CD8-positive, alpha-beta memory T cell (primary cell): ENCODE measurements around the gene NR6A1. TPM values are rescaled to one million over a fixed set of nuclear protein-coding genes. Genes with fewer than 3 reads are reported as not detected.

ENCODE experiments used
- CTCF ChIA-PET: fragments of 350-600 bp; sonication (Branson Sonifier 250); formaldehyde crosslinking; loops from one replicate; lab custom pipeline; 2021; ENCODE audit warnings: antibody characterized with exemption; lab: Charles Lee
- POLR2A ChIA-PET: fragments of 350-600 bp; sonication (Branson Sonifier 250); formaldehyde crosslinking; loops from one replicate; lab custom pipeline; 2021; ENCODE audit warnings: antibody characterized with exemption; lab: Charles Lee
- DNase-seq, 5 donors: peaks; one replicate each; pipeline versions ENCODE4 v3.0.0 to v3.0.0-alpha.2; 2020 to 2022; ENCODE audit warnings: mixed read lengths in 1 of 5
- H3K27ac ChIP-seq: one replicate; pipeline ENCODE4 v1.7.0; 2013; ENCODE audit warnings: low read depth, mild to moderate bottlenecking, low read length, moderate library complexity
- H3K27me3 ChIP-seq: 2 replicates; pipeline ENCODE4 v1.7.0; 2013; ENCODE audit warnings: low read length, mild to moderate bottlenecking; ENCODE audit not compliant: insufficient read depth, poor library complexity, severe bottlenecking
- H3K36me3 ChIP-seq: 2 replicates; pipeline ENCODE4 v1.7.0; 2013; ENCODE audit warnings: mild to moderate bottlenecking, low read length, moderate library complexity; ENCODE audit not compliant: insufficient read depth
- H3K4me1 ChIP-seq: 2 replicates; pipeline ENCODE4 v1.7.0; 2013; ENCODE audit warnings: mild to moderate bottlenecking, low read length, moderate library complexity; ENCODE audit not compliant: insufficient read depth
- H3K4me3 ChIP-seq: 2 replicates; pipeline ENCODE4 v1.7.0; 2013; ENCODE audit warnings: mild to moderate bottlenecking, low read length
- H3K9me3 ChIP-seq: 2 replicates; pipeline ENCODE4 v1.7.0; 2013; ENCODE audit warnings: mild to moderate bottlenecking, low read length
- H3K27ac Mint-ChIP-seq, 8 donors: one replicate each; pipeline ENCODE4 v1.8.0; 2020 to 2021; ENCODE audit warnings: mixed read lengths in 8 of 8, mild to moderate bottlenecking in 6 of 8, inconsistent platforms in 3 of 8, moderate library complexity in 3 of 8
- H3K27me3 Mint-ChIP-seq, 2 donors: one replicate each; pipeline ENCODE4 v1.8.0; 2020 to 2021; ENCODE audit warnings: mixed read lengths in 2 of 2, mild to moderate bottlenecking in 1 of 2, moderate library complexity in 1 of 2
- H3K36me3 Mint-ChIP-seq, 3 donors: one replicate each; pipeline ENCODE4 v1.8.0; 2020 to 2021; ENCODE audit warnings: mixed read lengths in 3 of 3, inconsistent platforms in 1 of 3, mild to moderate bottlenecking in 1 of 3
- H3K4me1 Mint-ChIP-seq, 3 donors: one replicate each; pipeline ENCODE4 v1.8.0; 2020 to 2021; ENCODE audit warnings: mixed read lengths in 3 of 3, inconsistent platforms in 1 of 3, mild to moderate bottlenecking in 1 of 3
- H3K4me3 Mint-ChIP-seq, 7 donors: one replicate each; pipeline ENCODE4 v1.8.0; 2020 to 2021; ENCODE audit warnings: mixed read lengths in 7 of 7, mild to moderate bottlenecking in 6 of 7, moderate library complexity in 4 of 7, inconsistent platforms in 2 of 7
- H3K9me3 Mint-ChIP-seq, 5 donors: one replicate each; pipeline ENCODE4 v1.8.0; 2020 to 2022; ENCODE audit warnings: mixed read lengths in 5 of 5, mild to moderate bottlenecking in 3 of 5, moderate library complexity in 2 of 5, inconsistent platforms in 1 of 5
- polyA plus RNA-seq: library from polyadenylated mRNA; unstranded; fragments of 300-500 nt; fragmentation: Illumina TruSeq; gene quantifications from one replicate; pipeline ENCODE4 v1.2.3, GENCODE V29; 2021
- total RNA-seq, 2 experiments: library from RNA; stranded (reverse); gene quantifications; one replicate each; pipeline ENCODE4 v1.2.3, GENCODE V29; 2021

Gene NR6A1
- total and polyA plus RNA-seq, 3 experiments from 2014 or later = 2.4 to 3.0 TPM; not detected in 1

GRCh38 chr9:124507880-124508423 is 263.2 kb downstream of the NR6A1 start:
- H3K4me1 ChIP-seq = peaks cover 4% of the 10 kb centered on the region
- no peaks in the 10 kb centered on the region for H3K36me3 ChIP-seq
- peaks cover 3 to 10% (median 6%) of the 10 kb centered on the region in 3 donors for H3K4me1 Mint-ChIP-seq
- H3K4me3 Mint-ChIP-seq = no peak overlapping the region
- no peak overlapping the region for H3K27ac ChIP-seq
- CTCF ChIA-PET = no interaction called here
- H3K27ac Mint-ChIP-seq = no peak overlapping the region
- no peaks in the 10 kb centered on the region for H3K9me3 ChIP-seq
- no peaks in the 10 kb centered on the region for H3K36me3 Mint-ChIP-seq
- H3K4me3 ChIP-seq = no peak overlapping the region
- peaks cover 14% of the 10 kb centered on the region for H3K27me3 ChIP-seq
- peaks cover 20 to 24% of the 10 kb centered on the region in 2 donors for H3K27me3 Mint-ChIP-seq
- no peaks in the 10 kb centered on the region for H3K9me3 Mint-ChIP-seq
- DNase-seq = no peak
- POLR2A ChIA-PET = no interaction called here

GRCh38 chr9:124506931-124507879 is 263.9 kb downstream of the NR6A1 start, which contains the start of gene NR5A1:
Gene NR5A1 (minus strand): TSS chr9:124507399. CDS start chr9:124503395, 4,004 bp downstream.
- POLR2A ChIA-PET = no interaction called here
- Mint-ChIP-seq H3K27ac (no peak within 1 kb of the TSS), H3K4me3 (no peak within 1 kb of the TSS), H3K27me3 (peaks cover 21 to 24% of the 10 kb centered on the region in 2 donors), H3K4me1 (peaks cover 3 to 10% (median 6%) of the 10 kb centered on the region in 3 donors), H3K36me3 (no peaks in the 10 kb centered on the region), H3K9me3 (no peaks in the 10 kb centered on the region)
- CTCF ChIA-PET = no interaction called here
- Histone ChIP-seq H3K36me3 (no peaks in the 10 kb centered on the region), H3K4me1 (peaks cover 4% of the 10 kb centered on the region), H3K27me3 (peaks cover 14% of the 10 kb centered on the region), H3K27ac (no peak within 1 kb of the TSS), H3K4me3 (no peak within 1 kb of the TSS), H3K9me3 (no peaks in the 10 kb centered on the region)
- DNase-seq = no peak

- peak in 1 of 5 donors; percentile 43 for DNase-seq
- H3K4me1 ChIP-seq = peaks cover 4% of the 10 kb centered on the region
- peaks cover 14% of the 10 kb centered on the region for H3K27me3 ChIP-seq
- no peak overlapping the region for H3K4me3 Mint-ChIP-seq
- no peak overlapping the region for H3K27ac ChIP-seq
- H3K27me3 Mint-ChIP-seq = peaks cover 24 to 27% of the 10 kb centered on the region in 2 donors
- H3K36me3 Mint-ChIP-seq = no peaks in the 10 kb centered on the region
- no peak overlapping the region for H3K27ac Mint-ChIP-seq
- H3K4me1 Mint-ChIP-seq = peaks cover 3 to 10% (median 6%) of the 10 kb centered on the region in 3 donors
- no peaks in the 10 kb centered on the region for H3K9me3 Mint-ChIP-seq
- no peaks in the 10 kb centered on the region for H3K9me3 ChIP-seq
- ChIA-PET POLR2A (no interaction called here), CTCF (no interaction called here)
- H3K36me3 ChIP-seq = no peaks in the 10 kb centered on the region
- no peak overlapping the region for H3K4me3 ChIP-seq
Measured at GRCh38 chr9:124506433-124506832, 264.7 kb downstream of the NR6A1 start.

GRCh38 chr9:124505901-124506346 is 265.2 kb downstream of the NR6A1 start:
- Mint-ChIP-seq H3K4me1 (peaks cover 3 to 10% (median 6%) of the 10 kb centered on the region in 3 donors), H3K9me3 (no peaks in the 10 kb centered on the region), H3K27me3 (peaks cover 25 to 28% of the 10 kb centered on the region in 2 donors), H3K4me3 (no peak overlapping the region), H3K27ac (no peak overlapping the region), H3K36me3 (no peaks in the 10 kb centered on the region)
- DNase-seq = peak in 1 of 5 donors; percentile 38
- Histone ChIP-seq H3K4me1 (peaks cover 4% of the 10 kb centered on the region), H3K9me3 (no peaks in the 10 kb centered on the region), H3K27me3 (peaks cover 14% of the 10 kb centered on the region), H3K4me3 (no peak overlapping the region), H3K27ac (no peak overlapping the region), H3K36me3 (no peaks in the 10 kb centered on the region)
- POLR2A ChIA-PET = no interaction called here
- CTCF ChIA-PET = no interaction called here

GRCh38 chr9:124505006-124505900 is 265.9 kb downstream of the NR6A1 start:
- Histone ChIP-seq H3K9me3 (no peaks in the 10 kb centered on the region), H3K4me1 (peaks cover 4% of the 10 kb centered on the region), H3K27ac (no peak overlapping the region), H3K4me3 (no peak overlapping the region), H3K27me3 (peaks cover 14% of the 10 kb centered on the region), H3K36me3 (no peaks in the 10 kb centered on the region)
- Mint-ChIP-seq H3K36me3 (no peaks in the 10 kb centered on the region), H3K9me3 (no peaks in the 10 kb centered on the region), H3K4me3 (peak overlapping the region in 2 of 7 donors; percentile 29), H3K27ac (peak overlapping the region in 1 of 8 donors; percentile 43), H3K27me3 (peaks cover 28 to 30% of the 10 kb centered on the region in 2 donors), H3K4me1 (peaks cover 3 to 10% (median 6%) of the 10 kb centered on the region in 3 donors)
- ChIA-PET POLR2A (no interaction called here), CTCF (no interaction called here)
- DNase-seq = peak in 1 of 5 donors; percentile 33

- DNase-seq = peak in 1 of 5 donors; percentile 16
- Histone ChIP-seq H3K9me3 (no peaks in the 10 kb centered on the region), H3K27me3 (peaks cover 14% of the 10 kb centered on the region), H3K27ac (no peak overlapping the region), H3K4me3 (no peak overlapping the region), H3K36me3 (no peaks in the 10 kb centered on the region), H3K4me1 (peaks cover 4% of the 10 kb centered on the region)
- no peaks in the 10 kb centered on the region for H3K9me3 Mint-ChIP-seq
- no peak overlapping the region for H3K27ac Mint-ChIP-seq
- CTCF ChIA-PET = no interaction called here
- no peaks in the 10 kb centered on the region for H3K36me3 Mint-ChIP-seq
- H3K4me3 Mint-ChIP-seq = no peak overlapping the region
- H3K27me3 Mint-ChIP-seq = peaks cover 29 to 33% of the 10 kb centered on the region in 2 donors
- peaks cover 3 to 10% (median 6%) of the 10 kb centered on the region in 3 donors for H3K4me1 Mint-ChIP-seq
- POLR2A ChIA-PET = no interaction called here
Measured at GRCh38 chr9:124504530-124505005, 266.5 kb downstream of the NR6A1 start.

GRCh38 chr9:124503713-124504529 is 267.2 kb downstream of the NR6A1 start:
- DNase-seq = peak in 1 of 5 donors; percentile 30
- H3K9me3 ChIP-seq = no peaks in the 10 kb centered on the region
- Mint-ChIP-seq H3K4me1 (peaks cover 3 to 10% (median 6%) of the 10 kb centered on the region in 3 donors), H3K27me3 (peaks cover 30 to 37% of the 10 kb centered on the region in 2 donors), H3K9me3 (no peaks in the 10 kb centered on the region), H3K27ac (no peak overlapping the region), H3K4me3 (peak overlapping the region in 6 of 7 donors; percentile 55 to 71 (median 66)), H3K36me3 (no peaks in the 10 kb centered on the region)
- POLR2A ChIA-PET = no interaction called here
- no peaks in the 10 kb centered on the region for H3K36me3 ChIP-seq
- no peak overlapping the region for H3K27ac ChIP-seq
- H3K4me1 ChIP-seq = peaks cover 4% of the 10 kb centered on the region
- H3K27me3 ChIP-seq = peaks cover 14% of the 10 kb centered on the region
- no peak overlapping the region for H3K4me3 ChIP-seq
- CTCF ChIA-PET = no interaction called here
